SK-N-SH (cell line): Measurements from ENCODE around the gene SPATA13. TPM values are rescaled to one million over a fixed set of nuclear protein-coding genes. Genes with fewer than 3 reads are reported as not detected.

Experiments
- CTCF ChIA-PET: fragments of 300-600, 350-600 bp; formaldehyde crosslinking; extraction: SDS; loops from one replicate; lab custom pipeline; 2021; lab: Yijun Ruan, JAX
- POLR2A ChIA-PET: fragments of 350-600 bp; sonication (Branson Sonifier 250); formaldehyde crosslinking; extraction: SDS; loops from one replicate; lab custom pipeline; 2020; ENCODE audit warnings: antibody characterized with exemption, inconsistent platforms; lab: Yijun Ruan, JAX
- DNase-seq: peaks from one replicate; pipeline ENCODE4 v3.0.0; 2012
- H2AFZ ChIP-seq: fragments of 200-600 bp; sonication (generic); 2 replicates; pipeline ENCODE4 v1.8.1; 2016; ENCODE audit warnings: antibody characterized with exemption, mild to moderate bottlenecking, low read depth
- H3F3A ChIP-seq: fragments of 200-600 bp; sonication (generic); replicated peaks from 2 replicates; pipeline ENCODE3; 2016; ENCODE audit warnings: antibody characterized with exemption, mild to moderate bottlenecking; ENCODE audit not compliant: insufficient read depth
- H3K27ac ChIP-seq, 2 experiments: fragments of 200-500 bp in 1 of 2; fragments of 200-600 bp in 1 of 2; sonication (Bioruptor generic) in 1 of 2; sonication (generic), shearing (Covaris generic) in 1 of 2; 2 replicates each; pipeline versions ENCODE4 v1.5.1 to v1.6.1; 2014 to 2016; ENCODE audit warnings: low read depth in 2 of 2, inconsistent platforms in 1 of 2, low read length in 1 of 2, mild to moderate bottlenecking in 1 of 2, mixed read lengths in 1 of 2
- H3K27me3 ChIP-seq: fragments of 200-600 bp; sonication (generic), shearing (Covaris generic); 2 replicates; pipeline ENCODE4 v1.6.1; 2016; ENCODE audit warnings: mixed run types; ENCODE audit not compliant: insufficient read depth
- H3K36me3 ChIP-seq, 2 experiments: fragments of 200-500 bp in 1 of 2; fragments of 200-600 bp in 1 of 2; sonication (Bioruptor generic) in 1 of 2; sonication (generic) in 1 of 2; replicated peaks in 1 of 2; 2 replicates each; pipeline versions ENCODE3 to v1.5.1; 2014 to 2016; ENCODE audit warnings: low read length in 1 of 2, mild to moderate bottlenecking in 1 of 2; ENCODE audit not compliant: insufficient read depth in 2 of 2, control insufficient read depth in 1 of 2
- H3K4me1 ChIP-seq, 2 experiments: fragments of 200-500 bp in 1 of 2; fragments of 200-600 bp in 1 of 2; sonication (Bioruptor generic) in 1 of 2; sonication (generic), shearing (Covaris generic) in 1 of 2; 2 replicates each; pipeline versions ENCODE4 v1.5.1 to v1.6.1; 2014 to 2016; ENCODE audit warnings: low read depth in 1 of 2, low read length in 1 of 2, mixed run types in 1 of 2; ENCODE audit not compliant: insufficient read depth in 2 of 2, control insufficient read depth in 1 of 2
- H3K4me2 ChIP-seq: fragments of 200-600 bp; sonication (generic), shearing (Covaris generic); 2 replicates; pipeline ENCODE4 v1.6.1; 2017; ENCODE audit warnings: mixed run types
- H3K4me3 ChIP-seq, 2 experiments: fragments of 200-500 bp in 1 of 2; fragments of 200-600 bp in 1 of 2; sonication (Bioruptor generic) in 1 of 2; sonication (generic), shearing (Covaris generic) in 1 of 2; 2 replicates each; pipeline versions ENCODE4 v1.5.1 to v1.8.1; 2014 to 2016; ENCODE audit warnings: low read depth in 2 of 2, inconsistent platforms in 1 of 2, low read length in 1 of 2, mild to moderate bottlenecking in 1 of 2, mixed read lengths in 1 of 2, moderate library complexity in 1 of 2
- H3K79me2 ChIP-seq: fragments of 200-600 bp; sonication (generic); 2 replicates; pipeline ENCODE4 v1.8.1; 2017; ENCODE audit warnings: mild to moderate bottlenecking; ENCODE audit not compliant: insufficient read depth
- H3K9ac ChIP-seq: fragments of 200-600 bp; sonication (generic); 2 replicates; pipeline ENCODE4 v1.6.1; 2017; ENCODE audit warnings: mixed run types
- H3K9me2 ChIP-seq: fragments of 200-600 bp; sonication (generic); 2 replicates; pipeline ENCODE4 v1.6.1; 2017; ENCODE audit warnings: mixed run types
- H3K9me3 ChIP-seq: fragments of 200-600 bp; sonication (generic); 2 replicates; pipeline ENCODE4 v1.6.1; 2017; ENCODE audit warnings: mixed run types, mild to moderate bottlenecking, moderate library complexity
- H4K20me1 ChIP-seq: fragments of 200-600 bp; sonication (generic); 2 replicates; pipeline ENCODE4 v1.6.1; 2017; ENCODE audit warnings: mild to moderate bottlenecking, mixed run types; ENCODE audit not compliant: insufficient read depth
- ELF1 ChIP-seq: IDR thresholded peaks from 2 replicates; pipeline ENCODE4 v1.4.0; 2012
- EP300 ChIP-seq, 2 experiments: IDR thresholded peaks; 2 replicates each; pipeline versions ENCODE4 v1.4.0 to v1.6.1; 2012; ENCODE audit warnings: borderline replicate concordance in 1 of 2, low read depth in 1 of 2, low read length in 1 of 2
- EZH2phosphoT487 ChIP-seq: fragments of 200-600 bp; sonication (generic); IDR thresholded peaks from 2 replicates; pipeline ENCODE4 v1.6.1; 2017; ENCODE audit warnings: low read depth, mixed run types, mild to moderate bottlenecking, antibody characterized with exemption, moderate library complexity, borderline replicate concordance
- FOSL2 ChIP-seq: IDR thresholded peaks from 2 replicates; pipeline ENCODE4 v1.4.0; 2012; ENCODE audit warnings: low read depth, mild to moderate bottlenecking, moderate library complexity, borderline replicate concordance
- FOXJ3 ChIP-seq: sonication (generic); formaldehyde crosslinking; IDR thresholded peaks from 2 replicates; pipeline ENCODE4 v1.5.1; 2020; ENCODE audit warnings: mild to moderate bottlenecking, missing genetic modification reagents
- FOXM1 ChIP-seq: IDR thresholded peaks from 2 replicates; pipeline ENCODE4 v1.4.0; 2012; ENCODE audit warnings: low read depth, mild to moderate bottlenecking
- GABPA ChIP-seq: IDR thresholded peaks from 2 replicates; pipeline ENCODE4 v1.4.0; 2012; ENCODE audit warnings: low read depth, mild to moderate bottlenecking
- GATA2 ChIP-seq: sonication (generic); formaldehyde crosslinking; IDR thresholded peaks from 2 replicates; pipeline ENCODE4 v1.5.0; 2020; ENCODE audit warnings: mild to moderate bottlenecking, missing genetic modification reagents
- JUND ChIP-seq: IDR thresholded peaks from 2 replicates; pipeline ENCODE4 v1.4.0; 2012
- MEF2A ChIP-seq: IDR thresholded peaks from 2 replicates; pipeline ENCODE4 v1.4.0; 2012; ENCODE audit warnings: low read depth, borderline replicate concordance
- NFIC ChIP-seq: IDR thresholded peaks from 2 replicates; pipeline ENCODE4 v1.4.0; 2012; ENCODE audit warnings: borderline replicate concordance
- NRF1 ChIP-seq: IDR thresholded peaks from 2 replicates; pipeline ENCODE4 v1.6.1; 2012; ENCODE audit warnings: low read depth, mild to moderate bottlenecking, low read length
- PBX3 ChIP-seq: IDR thresholded peaks from 2 replicates; pipeline ENCODE4; 2012
- REST ChIP-seq: IDR thresholded peaks from 2 replicates; pipeline ENCODE4 v1.6.1; 2012; ENCODE audit warnings: mild to moderate bottlenecking, low read depth, low read length, moderate library complexity
- RXRA ChIP-seq: IDR thresholded peaks from 2 replicates; pipeline ENCODE4 v1.4.0; 2012; ENCODE audit warnings: low read depth, mild to moderate bottlenecking, borderline replicate concordance
- SIN3A ChIP-seq: IDR thresholded peaks from 2 replicates; pipeline ENCODE4 v1.6.1; 2012; ENCODE audit warnings: low read depth, mild to moderate bottlenecking, low read length, moderate library complexity, borderline replicate concordance
- SMC3 ChIP-seq: IDR thresholded peaks from 2 replicates; pipeline ENCODE4 v1.6.1; 2012; ENCODE audit warnings: low read depth, low read length, improper control_type of control experiment
- TCF12 ChIP-seq: IDR thresholded peaks from 2 replicates; pipeline ENCODE4 v1.4.0; 2012
- TEAD4 ChIP-seq: IDR thresholded peaks from 2 replicates; pipeline ENCODE4 v1.4.0; 2012; ENCODE audit warnings: mild to moderate bottlenecking, borderline replicate concordance; ENCODE audit not compliant: insufficient read depth
- YY1 ChIP-seq: IDR thresholded peaks from 2 replicates; pipeline ENCODE4 v1.4.0; 2012; ENCODE audit warnings: low read depth, mild to moderate bottlenecking
- WGBS: methylation state at CpG from one replicate; pipeline ENCODE4 v1.1.6; 2017; ENCODE audit warnings: low lambda C conversion rate; 5-methylcytosine and 5-hydroxymethylcytosine counted together
- polyA plus RNA-seq, 3 experiments: library from polyadenylated mRNA; depleted of rRNA; stranded (reverse); fragments of >200 nt; gene quantifications; 2 replicates each; pipeline ENCODE4 v1.2.3, GENCODE V29; 2012
- TF ChIP-seq, protein P1 (sequence below): fragments of 150-350 bp; IDR thresholded peaks from 2 replicates; pipeline ENCODE4 v1.6.1; 2017; ENCODE audit warnings: antibody characterized with exemption, low read length, low read depth, borderline replicate concordance
- TF ChIP-seq, protein P2 (sequence below): IDR thresholded peaks from 2 replicates; pipeline ENCODE4 v1.4.0; 2012; ENCODE audit warnings: low read depth
- TF ChIP-seq, protein P3 (sequence below): fragments of 200-600 bp; sonication (generic); IDR thresholded peaks from 2 replicates; pipeline ENCODE4 v1.6.1; 2017; ENCODE audit warnings: antibody characterized with exemption, mild to moderate bottlenecking, moderate library complexity

The SPATA13 gene
- polyA plus RNA-seq, 1 of the 3 experiments (the other 2 are of a cell fraction), result 4.3 TPM

DNA sequence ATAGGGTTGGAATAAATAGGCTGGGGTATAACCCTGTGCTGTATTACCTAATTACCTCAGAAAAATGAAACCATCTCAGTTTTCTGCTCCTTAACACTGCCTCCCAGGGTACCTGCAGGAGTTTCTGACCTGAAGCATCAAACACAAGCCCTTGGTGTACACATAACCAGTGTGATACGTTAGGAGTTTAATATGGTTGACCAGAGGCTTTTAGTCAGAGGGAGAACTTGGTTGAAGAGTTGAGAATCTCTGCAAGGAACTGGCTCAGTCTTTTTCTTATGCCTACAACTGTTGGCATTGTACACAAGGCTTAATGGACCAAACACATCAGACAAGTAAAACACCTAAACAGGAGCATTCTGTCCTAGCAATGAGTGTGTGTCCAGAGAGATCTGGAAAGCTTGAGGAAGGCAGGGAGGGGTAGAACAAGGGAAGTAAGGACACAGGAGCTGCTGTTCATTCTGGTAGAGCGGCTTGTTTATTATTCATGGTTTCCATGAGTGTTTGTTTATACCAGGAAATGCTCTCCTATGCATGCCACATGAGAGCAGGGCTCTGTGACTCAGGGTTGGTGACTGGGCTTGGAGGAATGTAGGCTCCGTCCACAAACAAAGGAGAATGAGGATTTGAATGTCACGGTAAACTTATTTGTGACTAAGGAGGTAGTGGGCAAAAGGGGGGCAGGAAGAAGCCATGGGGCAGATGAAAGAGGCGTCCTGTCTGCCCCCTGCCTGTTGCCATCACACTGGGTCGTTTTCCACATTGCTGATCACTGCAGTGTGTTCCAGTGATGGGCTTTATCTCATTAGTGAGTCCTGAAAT is 11.9 kb upstream of the SPATA13 start:
- H3F3A ChIP-seq, result peaks cover 10% of the 10 kb centered on the region
- CTCF ChIA-PET, result no interaction called here
- H2AFZ ChIP-seq, result peak overlapping the region; percentile 42; the same call in 1 of the 2 replicates
- H3K9me3 ChIP-seq, result no peaks in the 10 kb centered on the region
- peaks cover 6 to 12% of the 10 kb centered on the region in 2 experiments; a peak in 3 of 4 replicates for H3K4me1 ChIP-seq
- no peak for DNase-seq
- peak overlapping the region in 1 of 2 experiments; percentile 85; a peak in 3 of 4 replicates for H3K27ac ChIP-seq
- H3K36me3 ChIP-seq, result no peaks in the 10 kb centered on the region
- H3K4me2 ChIP-seq, result peak overlapping the region; percentile 53
- 26% methylated on average over 5 of the region's 6 CpGs for WGBS
- no peak for TF ChIP-seq MEF2A
- TF ChIP-seq FOXM1, result no peak
- no peak for TF ChIP-seq YY1
- no peak for TF ChIP-seq RXRA
- peak; percentile 61; the same call in 1 of the 2 replicates for TF ChIP-seq TCF12
- TF ChIP-seq FOSL2, result peak; percentile 96
- no peak for TF ChIP-seq REST
- peak; percentile 89 for TF ChIP-seq JUND
- TF ChIP-seq EP300 (IDR thresholded peaks at IDR 0.05; ENCODE audit: borderline replicate concordance in 1 of 2, low read depth in 1 of 2, low read length in 1 of 2), result peak in 1 of 2 experiments; percentile 30; a peak in 1 of 4 replicates
- TF ChIP-seq NRF1, result no peak
- no peak for TF ChIP-seq SIN3A
- no peak for TF ChIP-seq NFIC
- TF ChIP-seq PBX3, result no peak
- no peak for TF ChIP-seq SMC3
- TF ChIP-seq, protein P1, sequence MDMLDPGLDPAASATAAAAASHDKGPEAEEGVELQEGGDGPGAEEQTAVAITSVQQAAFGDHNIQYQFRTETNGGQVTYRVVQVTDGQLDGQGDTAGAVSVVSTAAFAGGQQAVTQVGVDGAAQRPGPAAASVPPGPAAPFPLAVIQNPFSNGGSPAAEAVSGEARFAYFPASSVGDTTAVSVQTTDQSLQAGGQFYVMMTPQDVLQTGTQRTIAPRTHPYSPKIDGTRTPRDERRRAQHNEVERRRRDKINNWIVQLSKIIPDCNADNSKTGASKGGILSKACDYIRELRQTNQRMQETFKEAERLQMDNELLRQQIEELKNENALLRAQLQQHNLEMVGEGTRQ, result no peak
- peak; percentile 64; the same call in 1 of the 2 replicates for TF ChIP-seq ELF1
- no peak for TF ChIP-seq GATA2 (CRISPR knock-in tag)
- TF ChIP-seq TEAD4, result peak; percentile 60; the same call in 1 of the 2 replicates
- TF ChIP-seq EZH2phosphoT487, result no peak
- TF ChIP-seq, protein P2, sequence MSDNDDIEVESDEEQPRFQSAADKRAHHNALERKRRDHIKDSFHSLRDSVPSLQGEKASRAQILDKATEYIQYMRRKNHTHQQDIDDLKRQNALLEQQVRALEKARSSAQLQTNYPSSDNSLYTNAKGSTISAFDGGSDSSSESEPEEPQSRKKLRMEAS, result peak; percentile 61; the same call in 1 of the 2 replicates
- no peak for TF ChIP-seq FOXJ3
- TF ChIP-seq, protein P3, sequence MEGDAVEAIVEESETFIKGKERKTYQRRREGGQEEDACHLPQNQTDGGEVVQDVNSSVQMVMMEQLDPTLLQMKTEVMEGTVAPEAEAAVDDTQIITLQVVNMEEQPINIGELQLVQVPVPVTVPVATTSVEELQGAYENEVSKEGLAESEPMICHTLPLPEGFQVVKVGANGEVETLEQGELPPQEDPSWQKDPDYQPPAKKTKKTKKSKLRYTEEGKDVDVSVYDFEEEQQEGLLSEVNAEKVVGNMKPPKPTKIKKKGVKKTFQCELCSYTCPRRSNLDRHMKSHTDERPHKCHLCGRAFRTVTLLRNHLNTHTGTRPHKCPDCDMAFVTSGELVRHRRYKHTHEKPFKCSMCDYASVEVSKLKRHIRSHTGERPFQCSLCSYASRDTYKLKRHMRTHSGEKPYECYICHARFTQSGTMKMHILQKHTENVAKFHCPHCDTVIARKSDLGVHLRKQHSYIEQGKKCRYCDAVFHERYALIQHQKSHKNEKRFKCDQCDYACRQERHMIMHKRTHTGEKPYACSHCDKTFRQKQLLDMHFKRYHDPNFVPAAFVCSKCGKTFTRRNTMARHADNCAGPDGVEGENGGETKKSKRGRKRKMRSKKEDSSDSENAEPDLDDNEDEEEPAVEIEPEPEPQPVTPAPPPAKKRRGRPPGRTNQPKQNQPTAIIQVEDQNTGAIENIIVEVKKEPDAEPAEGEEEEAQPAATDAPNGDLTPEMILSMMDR, result peak; percentile 47
- no peak for TF ChIP-seq GABPA
- H3K27me3 ChIP-seq, result no peaks in the 10 kb centered on the region
- H3K9ac ChIP-seq, result peak overlapping the region; percentile 41; the same call in 1 of the 2 replicates
- H3K4me3 ChIP-seq, result no peak overlapping the region
- no peaks in the 10 kb centered on the region for H4K20me1 ChIP-seq
- no peaks in the 10 kb centered on the region for H3K9me2 ChIP-seq
- H3K79me2 ChIP-seq, result no peaks in the 10 kb centered on the region
- POLR2A ChIA-PET, result no interaction called here
